Astrocyte of the hippocampus (primary cell): ENCODE results near the gene KLHL22.

Experiments
- DNase-seq: peaks from one replicate; pipeline ENCODE4 v3.0.0; 2011; ENCODE audit warnings: low read depth, low spot score

Gene KLHL22

DNA sequence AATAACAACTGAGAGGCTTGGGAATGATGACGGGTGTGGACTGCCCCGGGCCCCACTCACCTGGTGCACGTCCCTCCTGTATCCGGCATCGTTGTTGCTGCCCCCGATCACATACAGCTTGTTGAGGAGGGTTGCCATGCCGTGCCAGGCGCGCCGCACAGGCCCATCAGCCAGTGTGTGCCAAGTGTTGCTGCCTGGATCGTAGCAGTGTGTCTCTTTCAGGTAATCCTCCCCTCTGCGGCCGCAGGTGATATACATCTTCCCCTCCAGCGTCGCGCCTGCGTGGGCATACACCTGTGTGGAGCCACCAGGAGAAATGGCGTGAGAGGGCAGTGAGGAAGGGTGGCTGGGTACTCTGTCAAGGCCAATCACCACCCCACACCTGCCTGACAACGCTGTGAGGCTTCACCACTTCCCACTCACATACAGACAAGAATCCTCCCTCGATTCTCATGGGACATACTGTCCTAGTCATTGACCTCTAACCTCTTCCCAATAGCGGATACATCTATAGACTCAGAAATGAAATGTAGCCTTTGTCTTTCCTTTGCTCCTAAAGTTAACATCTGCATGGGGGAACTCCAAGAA, 49.1 kb downstream of the KLHL22 start:
- DNase-seq = no peak

DNA sequence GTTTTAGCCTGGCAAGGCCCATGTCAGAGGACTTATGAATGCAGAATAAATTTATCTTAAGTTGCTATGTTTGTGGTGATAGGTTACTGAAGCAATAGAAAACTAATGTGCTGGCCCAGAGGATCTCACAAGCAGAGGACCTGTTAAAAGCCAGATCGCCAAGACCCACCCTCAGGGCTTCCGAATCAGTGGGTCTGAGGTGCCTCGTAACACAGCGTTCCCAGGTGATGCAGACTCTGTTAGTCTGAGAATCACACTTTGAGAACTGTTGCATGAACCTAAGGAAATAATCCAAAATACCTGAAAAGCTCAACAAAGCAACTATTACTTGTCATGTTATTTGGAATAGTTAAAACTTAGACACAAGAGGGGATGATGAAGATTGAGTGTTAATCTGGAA, 51.3 kb downstream of the KLHL22 start:
- DNase-seq = no peak

DNA sequence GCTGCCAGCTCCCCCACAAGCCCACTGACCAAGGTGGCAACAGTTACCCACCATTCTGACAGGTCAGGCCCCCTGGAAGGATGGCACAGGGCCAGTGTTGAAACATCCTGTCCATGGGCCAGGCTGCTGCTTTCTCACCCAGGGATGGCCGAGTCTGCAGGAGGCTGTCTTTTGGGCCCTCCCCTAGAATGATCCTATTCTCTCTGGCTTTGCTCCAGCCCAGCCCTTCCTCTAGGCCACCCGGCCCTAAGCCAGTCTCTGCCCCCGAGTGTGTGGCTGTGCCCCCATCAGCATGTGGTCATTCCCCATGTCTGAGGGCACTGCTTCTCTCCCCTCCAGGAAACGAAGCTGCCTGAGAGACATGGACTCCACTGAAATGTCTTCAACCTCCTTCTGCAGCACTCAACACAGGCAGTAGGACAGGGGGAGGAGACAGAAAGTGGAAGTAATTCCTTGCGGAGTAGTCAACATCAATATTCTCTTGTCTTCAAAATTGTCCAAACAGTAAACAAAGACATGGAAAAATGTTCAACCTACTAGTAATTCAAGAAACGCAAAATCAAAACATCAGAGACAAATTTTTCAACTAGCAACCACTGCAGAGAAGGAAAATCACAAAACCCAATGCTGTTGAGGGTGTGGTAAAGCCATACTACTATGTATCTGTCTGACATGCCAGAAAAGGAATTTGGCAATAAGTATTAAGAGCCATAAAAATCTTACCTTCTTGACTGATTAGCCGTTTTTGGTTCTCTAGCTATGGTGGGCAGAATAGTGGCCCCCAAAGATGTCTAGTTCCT, 52.9 kb downstream of the KLHL22 start:
- DNase-seq = no peak

DNA sequence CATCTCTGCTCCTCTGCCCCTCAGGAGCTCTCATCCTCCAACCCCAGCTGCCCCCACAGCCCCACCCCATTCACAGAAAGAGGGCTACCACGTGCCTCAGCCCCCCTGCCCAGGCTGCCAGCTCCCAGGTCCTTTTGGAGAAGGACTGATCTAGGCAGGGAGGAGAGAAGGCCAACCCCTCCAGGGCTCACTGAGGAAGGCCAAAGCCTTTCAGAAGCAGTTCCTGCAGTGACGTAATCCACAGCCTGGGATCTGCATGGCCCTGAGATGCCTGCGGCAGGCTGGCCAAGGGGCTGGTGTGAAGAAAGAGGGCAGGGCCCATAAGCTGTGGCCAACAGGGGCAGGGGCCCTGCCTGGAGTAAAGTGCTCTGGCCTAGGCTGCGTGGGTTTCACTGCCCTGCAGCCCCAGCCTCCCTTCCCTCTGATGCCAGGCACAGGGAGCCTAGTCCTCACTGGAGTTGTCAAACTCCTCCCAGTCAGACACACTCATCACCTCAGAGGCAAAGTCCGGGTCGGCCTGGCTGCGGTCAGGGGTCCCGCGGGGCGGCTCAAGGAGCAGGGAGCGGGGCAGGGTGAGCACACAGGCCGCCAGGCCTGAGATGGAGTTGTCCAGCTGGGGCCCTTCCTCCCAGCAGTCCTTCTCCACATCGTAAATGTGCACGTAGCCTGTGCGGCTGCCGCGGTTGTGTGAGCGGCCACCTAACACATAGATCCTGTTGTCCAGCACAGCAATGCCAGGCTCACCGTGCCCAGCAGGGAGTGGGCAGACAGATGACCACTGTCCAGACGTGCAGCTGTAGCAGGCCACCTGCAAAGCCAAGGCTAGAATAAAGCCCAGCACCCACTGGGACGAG, 53.7 kb downstream of the KLHL22 start:
- no peak for DNase-seq

DNA sequence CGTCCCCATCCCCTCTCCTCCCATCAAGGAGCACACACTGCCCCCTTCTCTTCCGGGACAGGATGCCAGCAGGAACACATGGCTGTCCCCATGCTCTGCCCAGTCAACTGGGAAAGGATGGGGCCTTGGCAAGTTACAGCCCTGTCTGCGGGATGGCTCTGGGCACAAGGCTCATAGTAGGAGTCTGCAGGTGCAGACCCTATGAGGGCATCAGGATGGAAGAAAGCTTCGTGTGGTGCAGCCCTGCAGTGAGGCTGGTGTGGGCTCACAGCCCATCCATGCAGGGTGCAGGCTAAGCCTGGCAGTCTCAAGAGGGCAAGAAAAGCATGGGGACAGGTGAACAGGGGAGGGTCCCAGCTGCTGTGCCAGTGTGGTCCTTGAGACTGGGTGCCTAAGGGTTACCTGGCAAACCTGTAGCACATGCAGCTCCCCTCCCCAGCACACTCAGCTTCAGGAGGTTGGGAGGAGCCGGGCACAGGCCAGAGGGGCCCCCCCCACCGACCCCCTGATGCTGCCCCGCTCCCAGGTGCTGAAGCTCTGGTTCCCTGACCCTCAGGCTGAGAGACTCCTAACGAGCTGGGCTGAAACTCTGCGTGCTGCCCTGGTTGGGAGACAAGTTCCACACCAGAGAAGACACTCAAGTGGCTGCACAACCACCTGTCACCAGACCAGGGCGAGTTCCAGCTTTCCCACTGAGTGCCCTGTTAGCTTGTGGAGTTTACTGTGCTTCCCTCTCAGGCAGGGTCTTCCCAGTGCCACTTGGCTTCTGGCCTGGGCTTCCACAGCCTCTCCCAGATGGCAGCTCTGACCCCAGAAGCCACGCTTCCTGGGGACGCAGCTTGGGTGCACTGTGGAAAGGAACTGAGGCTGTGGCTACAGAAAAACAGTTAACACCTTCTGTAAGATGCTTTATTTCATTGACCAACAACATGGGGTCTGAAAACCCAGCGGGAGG, 54.7 kb downstream of the KLHL22 start:
- DNase-seq = no peak

DNA sequence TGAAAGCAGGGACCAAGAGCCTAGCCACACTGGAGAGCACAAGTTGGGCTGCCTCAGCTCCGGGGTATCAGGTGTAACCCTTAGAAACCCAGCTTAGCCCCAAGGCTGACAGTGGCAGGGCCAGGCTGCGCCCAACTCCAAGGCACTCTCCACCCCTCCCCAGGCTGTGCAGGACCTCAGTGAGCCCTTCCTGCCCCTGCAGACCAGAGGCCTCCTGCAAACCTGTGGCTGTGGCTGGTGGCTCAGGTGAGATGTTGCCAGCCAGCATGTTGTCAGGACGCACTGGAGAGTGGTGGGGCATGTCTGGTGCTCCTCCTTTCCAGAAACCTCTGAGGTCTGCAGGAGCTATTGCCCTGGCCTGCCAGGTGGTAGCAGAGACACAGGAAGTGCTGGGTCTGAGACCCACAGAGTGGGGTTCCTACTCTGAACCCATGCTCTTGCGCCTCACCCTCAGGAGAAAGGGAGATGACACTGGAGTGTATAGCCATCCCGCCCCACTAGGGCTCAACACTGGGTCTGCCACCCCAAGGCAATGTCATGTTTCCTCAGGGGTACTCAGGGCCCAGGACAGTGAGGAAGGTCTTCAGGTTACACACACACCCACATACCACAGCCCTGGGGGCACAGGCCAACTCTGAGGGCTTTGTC, 55.5 kb downstream of the KLHL22 start:
- no peak for DNase-seq

DNA sequence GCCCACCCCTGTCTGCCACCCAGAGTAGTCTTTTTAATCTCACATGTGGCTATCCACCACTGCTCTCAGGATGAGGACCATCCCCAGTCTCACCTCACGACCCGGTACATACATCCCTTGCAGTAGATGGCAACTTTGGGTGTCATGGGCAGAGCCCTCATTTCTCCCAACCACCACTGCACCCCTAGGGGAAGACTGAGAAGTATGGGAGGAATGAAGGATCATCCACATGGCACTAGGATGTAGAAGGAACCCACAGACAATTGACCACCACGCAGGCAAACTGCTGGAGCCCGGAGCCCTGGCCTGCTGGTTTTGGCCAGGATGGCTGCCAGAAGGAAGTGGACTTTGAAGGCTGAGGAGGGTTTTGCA, 56.1 kb downstream of the KLHL22 start:
- no peak for DNase-seq

DNA sequence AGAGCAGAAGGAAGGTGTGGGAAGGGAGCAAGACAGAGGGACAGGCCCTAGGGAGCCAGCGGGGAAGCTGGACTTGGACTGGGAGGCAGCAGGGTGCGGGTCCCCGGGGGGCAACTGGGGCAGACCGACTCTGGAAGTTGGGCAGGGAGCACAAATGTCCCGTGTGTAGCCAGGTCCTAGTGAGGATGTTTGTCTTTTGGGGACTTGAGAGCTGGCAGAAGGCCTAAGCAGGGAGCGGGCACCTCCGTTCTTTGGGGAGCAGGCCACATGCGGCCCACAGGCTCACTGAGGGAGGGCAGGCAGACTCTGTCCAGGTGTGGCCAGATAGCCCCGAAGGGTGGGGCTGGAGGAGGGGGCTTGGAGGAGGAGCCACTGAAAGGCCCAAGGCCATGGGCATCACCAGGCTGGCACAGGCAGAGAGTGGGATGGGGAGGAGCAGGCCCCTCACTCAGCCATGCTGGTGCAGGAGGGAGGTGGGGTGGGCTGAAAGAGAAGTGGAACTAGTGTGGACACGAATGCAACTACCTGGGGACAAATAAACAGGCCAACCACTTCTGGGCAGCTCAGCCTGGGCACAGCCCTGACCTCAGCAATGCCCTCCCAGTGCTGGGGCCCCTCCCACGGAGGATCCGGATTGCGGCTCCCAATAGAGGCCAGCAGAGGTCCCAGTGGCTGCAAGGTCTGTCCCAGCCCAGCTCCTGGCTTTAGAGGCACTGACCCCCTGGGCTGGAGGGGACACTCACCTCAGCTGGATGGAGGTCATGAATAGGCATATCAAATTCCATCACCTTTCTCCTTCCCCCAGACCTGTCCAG, 56.7 kb downstream of the KLHL22 start:
- no peak for DNase-seq

DNA sequence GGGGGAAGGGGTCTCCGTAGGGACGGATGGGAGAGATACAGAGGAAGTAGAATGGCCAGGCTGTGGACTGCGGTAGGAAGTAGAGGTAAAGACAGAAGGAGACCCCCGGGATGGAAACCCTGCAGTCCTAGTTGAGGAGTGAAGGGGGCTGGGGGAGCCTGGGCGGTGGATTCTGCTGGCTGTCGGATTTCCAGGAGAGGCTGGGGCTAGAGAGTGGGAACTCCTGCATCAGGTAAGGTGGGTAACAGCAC, 57.2 kb downstream of the KLHL22 start:
- DNase-seq = no peak

DNA sequence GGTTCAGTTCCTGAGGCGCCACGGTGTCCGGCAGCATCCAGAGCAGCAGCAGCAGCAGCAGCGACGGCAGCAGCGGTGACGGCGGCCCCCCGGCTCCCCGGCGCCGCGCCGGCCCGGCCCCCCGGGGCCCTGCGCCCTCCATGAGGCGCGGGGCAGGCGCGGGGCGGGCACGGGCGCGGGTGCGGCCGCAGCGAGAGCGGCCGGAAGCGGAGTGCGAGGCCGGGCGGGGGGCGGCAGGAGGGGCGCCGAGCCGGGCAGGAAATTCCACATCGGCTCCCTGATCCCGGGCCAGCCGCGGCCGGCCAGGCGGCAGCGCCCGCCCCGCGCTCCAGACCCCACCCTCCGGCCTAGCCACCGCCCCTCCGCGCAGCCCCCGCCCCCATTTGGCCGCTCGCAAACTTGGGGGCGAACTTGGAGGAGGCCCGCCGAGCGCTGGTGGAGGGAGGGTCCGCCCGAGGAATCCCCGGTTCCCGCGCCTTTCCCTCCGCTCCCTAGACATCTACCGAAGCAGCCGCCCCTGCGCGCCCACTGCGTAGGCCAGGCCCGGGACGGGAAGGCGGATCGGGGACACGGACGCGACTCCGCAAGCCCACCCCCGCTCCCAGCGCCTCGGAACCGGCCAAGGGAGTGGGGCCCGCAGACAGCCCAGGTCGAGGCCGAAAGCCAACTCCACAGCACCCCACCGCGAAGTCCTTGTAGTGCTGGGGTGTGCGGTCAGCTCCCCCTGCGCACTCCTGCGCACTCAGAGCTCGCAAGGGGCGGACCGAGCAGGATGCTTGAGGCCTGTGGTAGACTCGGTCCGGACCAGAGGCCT, 57.8 kb downstream of the KLHL22 start, which contains the start of gene SCARF2:
TSS of gene SCARF2 (minus strand) at position 213 of the 814 bp plus-strand sequence. CDS start at position 142, 71 bp downstream.
- peak; percentile 91 for DNase-seq

DNA sequence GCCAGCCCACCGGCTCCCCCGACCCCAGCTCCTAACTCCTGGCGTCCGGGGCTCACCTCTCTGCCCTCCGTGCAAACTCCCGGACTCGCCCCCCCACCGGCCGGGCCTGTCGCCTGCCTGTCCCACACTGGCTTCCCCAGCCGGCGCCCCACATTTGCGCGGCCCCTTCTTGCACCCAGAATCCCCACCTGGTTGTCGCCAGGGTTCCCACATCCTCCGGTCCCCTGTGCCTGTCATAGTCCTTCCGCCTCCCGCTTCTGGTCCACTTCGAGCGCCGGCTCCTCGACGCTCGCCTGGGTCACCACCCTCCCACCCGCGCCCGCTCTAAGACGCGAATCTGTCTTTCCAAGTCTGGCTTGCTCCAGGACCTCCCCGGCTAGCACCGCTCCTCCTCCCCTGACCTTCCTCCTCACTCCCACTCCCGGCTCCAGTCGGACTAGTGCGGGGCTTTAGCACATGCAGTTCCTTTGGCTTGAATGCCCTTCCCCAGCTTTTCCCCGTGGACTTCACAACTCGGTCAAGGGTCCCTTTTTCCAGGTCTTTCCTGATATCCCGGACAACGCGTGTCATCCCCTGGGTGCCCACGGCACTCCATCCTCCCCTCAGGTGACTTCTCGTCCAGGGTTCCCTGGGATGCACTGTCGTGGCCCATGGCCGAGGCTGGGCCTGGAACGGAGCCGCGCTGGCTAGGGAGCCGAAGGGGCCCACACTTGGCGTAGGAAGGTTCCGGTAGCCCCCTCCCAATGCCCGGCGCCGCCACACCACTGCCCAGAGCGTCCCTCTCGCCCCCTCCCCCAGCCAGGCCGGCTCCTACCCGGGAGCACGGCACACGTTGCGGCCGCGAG, 58.6 kb downstream of the KLHL22 start:
- peak; percentile 64 for DNase-seq

DNA sequence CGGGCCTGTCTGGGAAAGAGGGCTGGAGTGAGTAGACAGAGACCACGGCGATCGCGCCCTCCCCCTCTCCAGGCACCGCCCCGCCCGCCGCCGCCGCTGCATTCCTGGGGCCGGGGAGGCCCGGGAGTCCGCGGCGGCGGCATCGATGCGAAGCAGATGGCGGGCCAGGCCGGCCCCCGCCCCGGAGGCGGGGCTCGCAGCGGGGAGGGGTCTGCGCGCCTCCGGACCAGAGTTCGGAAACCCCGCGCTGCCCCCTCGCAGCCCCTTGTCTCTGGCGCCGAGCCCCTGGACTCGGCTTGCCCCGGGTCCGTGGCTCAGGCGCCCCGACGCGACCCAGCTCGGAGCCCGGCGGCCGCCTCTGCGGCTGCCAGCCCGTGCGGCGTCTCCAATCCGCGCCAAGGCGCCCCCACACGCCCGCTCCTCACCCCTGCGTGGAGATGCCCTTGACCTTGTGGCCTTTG, 59.3 kb downstream of the KLHL22 start:
- DNase-seq = peak; percentile 85

DNA sequence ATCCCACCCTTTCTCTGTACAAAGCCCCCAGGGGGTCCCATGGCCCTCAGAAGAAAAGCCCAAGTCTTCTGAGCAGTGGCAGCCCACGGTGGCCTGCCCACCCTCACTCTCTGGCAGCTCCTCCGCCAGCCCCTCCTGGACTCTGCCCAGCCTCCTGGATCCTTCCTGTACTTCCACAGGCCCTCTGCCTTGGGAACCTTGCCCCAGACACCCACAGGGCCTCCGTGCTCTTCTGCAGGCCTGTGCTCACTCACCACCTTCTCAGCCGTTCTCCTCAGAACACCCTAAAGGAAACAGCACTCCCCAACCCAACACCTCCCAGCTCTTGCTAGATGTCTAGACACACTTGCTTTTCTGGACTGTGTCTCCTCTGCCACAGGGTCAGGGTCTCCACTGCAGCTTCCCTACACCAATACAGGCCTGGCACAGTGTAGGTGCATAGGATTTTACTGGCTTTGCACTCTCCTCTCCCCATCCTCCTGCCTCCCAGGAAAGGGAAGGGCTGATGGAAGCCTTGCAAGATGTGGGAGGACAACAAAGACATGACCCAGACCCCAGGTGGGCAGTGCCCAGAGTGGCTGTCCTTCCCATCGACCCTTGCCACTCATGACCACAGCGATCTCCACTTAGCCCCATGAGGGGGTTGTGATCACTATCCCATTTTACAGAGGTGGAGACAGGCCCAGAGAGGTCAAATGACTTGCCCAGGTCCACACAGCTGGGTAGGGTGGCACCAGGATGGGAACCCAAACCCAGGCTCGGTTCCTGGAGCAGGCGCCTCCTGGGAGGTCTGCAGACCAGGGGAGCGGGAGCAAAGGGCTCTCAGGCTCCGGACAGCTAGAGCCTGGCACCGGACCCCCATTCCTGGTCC, 59.9 kb downstream of the KLHL22 start:
- DNase-seq = no peak

DNA sequence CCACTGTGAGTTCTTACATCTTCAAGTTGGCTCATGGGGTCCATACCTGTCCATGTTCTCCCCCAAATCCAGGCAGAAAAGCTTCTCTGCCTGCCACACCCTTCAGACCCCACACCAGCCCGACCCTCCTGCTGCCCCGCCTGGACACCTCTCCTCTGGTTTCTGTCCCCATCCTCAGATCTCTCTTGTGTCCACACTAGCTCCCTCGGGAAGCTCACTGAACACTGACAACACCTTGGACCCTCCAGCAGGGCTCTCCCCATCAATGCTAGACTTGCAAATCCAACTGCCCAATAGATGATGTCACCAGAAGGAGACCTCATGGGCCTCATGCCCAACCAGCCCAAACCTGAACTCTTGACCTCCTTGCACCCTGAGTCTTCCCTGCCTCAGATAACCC, 60.8 kb downstream of the KLHL22 start:
- no peak for DNase-seq

DNA sequence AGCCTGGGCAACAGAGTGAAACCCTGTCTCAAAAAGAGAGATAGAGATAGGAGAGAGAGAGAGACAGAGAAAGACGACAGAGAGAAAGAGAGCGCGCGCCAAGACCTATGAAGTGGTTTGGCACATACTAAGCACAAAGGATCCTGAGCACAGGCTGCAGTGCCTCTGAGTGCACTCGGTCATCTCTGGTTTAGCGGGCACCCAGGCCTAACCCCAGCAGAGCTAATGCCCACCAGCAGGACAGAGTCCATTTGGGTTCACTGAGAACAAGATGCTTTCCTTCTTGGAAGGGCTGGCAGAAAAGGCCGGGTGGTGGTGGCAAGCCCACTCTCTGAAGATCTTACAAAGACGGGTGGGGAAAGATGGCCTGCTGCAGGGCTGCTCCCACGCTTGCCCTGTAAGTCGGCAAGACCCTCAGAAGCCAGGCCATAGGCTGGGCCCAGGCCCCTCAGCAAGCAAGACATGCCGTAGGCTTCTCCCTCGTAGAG, 61.3 kb downstream of the KLHL22 start:
- DNase-seq = no peak

DNA sequence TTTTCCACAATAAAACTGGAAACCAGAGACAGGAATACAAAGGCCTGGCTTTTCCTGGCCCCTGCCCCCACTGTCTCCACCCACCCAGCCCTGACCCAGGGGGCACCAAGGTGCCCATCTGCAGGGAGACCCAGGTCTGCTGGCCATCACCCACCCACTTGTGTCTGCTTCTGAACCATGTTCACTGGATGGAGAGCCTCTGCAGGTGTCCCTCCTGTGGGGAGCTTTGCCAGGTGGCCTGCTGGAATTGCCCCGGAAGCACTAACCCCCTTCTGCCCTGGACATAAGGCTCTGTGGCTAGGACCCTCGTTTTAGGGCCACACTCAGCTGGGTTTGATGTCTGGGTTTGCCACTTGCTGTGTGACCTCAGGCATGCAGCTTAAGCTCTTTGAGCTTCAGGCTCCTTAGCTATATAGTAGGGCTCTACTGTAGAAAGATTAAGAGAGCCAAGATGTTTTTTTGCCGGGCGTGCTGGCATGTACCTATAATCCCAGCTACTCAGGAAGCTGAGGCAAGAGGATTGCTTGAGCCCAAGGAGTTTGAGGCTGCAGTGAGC, 61.8 kb downstream of the KLHL22 start:
- DNase-seq = no peak

DNA sequence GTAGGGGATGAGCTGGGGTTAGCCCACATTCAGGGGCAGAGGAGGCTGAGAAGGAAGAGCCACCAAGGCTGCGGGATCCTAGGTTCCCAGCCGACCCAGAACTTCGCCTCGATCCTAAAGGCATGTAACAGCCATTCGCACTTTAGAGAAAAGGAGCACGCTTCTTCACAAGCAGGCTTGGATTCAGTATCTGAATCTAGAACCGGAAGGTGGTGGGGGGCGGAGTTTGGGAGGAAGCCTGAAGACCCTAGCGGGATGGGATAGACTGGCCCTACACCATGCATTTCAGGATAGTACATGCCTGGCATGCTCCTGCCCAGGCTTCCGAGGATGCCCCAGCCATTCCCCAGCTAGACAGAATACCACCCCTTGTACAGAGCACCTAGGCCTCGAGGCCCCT, 62.4 kb downstream of the KLHL22 start:
- DNase-seq = no peak
